ENCODE measurements around the gene SEMA4G.

DNA sequence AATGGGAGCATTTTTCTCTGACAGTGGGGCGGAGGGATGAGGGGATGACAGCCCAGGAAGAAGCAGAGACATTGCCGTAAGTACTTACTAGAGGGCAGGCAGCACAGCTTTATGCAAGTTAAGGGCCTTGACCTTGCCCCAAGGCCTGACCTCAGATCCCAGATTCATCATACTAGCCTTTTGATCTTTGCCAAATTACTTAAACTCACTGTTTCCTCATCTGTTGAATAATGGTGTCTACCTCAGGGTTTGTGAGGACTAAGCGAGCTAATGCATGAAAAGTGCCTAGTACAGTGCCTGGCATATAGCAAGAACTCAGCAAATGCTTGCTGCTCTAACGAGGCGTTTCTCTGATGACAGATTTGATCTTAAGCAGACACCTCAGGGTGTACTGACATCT, 3.5 kb upstream of the SEMA4G start:
- TF ChIP-seq ESRRA (IDR thresholded peaks at IDR 0.05; ENCODE audit: borderline replicate concordance, low read length) (no peak), CTCF (IDR thresholded peaks at IDR 0.05) (no peak), HDAC2 (IDR thresholded peaks at IDR 0.05) (no peak), EP300 (IDR thresholded peaks at IDR 0.05) (no peak), ZFP36 (IDR thresholded peaks at IDR 0.05; ENCODE audit: borderline replicate concordance, partially characterized antibody) (no peak), GATA3 (IDR thresholded peaks at IDR 0.05; ENCODE audit: borderline replicate concordance) (no peak), POLR2A (IDR thresholded peaks at IDR 0.05; ENCODE audit: low read length) (no peak)
- TF ChIP-seq, protein P1, sequence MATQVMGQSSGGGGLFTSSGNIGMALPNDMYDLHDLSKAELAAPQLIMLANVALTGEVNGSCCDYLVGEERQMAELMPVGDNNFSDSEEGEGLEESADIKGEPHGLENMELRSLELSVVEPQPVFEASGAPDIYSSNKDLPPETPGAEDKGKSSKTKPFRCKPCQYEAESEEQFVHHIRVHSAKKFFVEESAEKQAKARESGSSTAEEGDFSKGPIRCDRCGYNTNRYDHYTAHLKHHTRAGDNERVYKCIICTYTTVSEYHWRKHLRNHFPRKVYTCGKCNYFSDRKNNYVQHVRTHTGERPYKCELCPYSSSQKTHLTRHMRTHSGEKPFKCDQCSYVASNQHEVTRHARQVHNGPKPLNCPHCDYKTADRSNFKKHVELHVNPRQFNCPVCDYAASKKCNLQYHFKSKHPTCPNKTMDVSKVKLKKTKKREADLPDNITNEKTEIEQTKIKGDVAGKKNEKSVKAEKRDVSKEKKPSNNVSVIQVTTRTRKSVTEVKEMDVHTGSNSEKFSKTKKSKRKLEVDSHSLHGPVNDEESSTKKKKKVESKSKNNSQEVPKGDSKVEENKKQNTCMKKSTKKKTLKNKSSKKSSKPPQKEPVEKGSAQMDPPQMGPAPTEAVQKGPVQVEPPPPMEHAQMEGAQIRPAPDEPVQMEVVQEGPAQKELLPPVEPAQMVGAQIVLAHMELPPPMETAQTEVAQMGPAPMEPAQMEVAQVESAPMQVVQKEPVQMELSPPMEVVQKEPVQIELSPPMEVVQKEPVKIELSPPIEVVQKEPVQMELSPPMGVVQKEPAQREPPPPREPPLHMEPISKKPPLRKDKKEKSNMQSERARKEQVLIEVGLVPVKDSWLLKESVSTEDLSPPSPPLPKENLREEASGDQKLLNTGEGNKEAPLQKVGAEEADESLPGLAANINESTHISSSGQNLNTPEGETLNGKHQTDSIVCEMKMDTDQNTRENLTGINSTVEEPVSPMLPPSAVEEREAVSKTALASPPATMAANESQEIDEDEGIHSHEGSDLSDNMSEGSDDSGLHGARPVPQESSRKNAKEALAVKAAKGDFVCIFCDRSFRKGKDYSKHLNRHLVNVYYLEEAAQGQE (IDR thresholded peaks at IDR 0.05) = no peak

Data from A549 (cell line).